Umbilical cord (tissue), 2 donors: ENCODE results near the gene ARHGAP33. TPM values are rescaled to one million over a fixed set of nuclear protein-coding genes. Genes with fewer than 3 reads are reported as not detected.

Source experiments
- DNase-seq: peaks from one replicate; pipeline ENCODE4 v3.0.0-alpha.2; 2015; ENCODE audit warnings: low spot score
- total RNA-seq: library from RNA; depleted of rRNA; stranded (reverse); fragments of >200 nt; gene quantifications from one replicate; pipeline ENCODE4 v1.2.3, GENCODE V29; 2014; ENCODE audit warnings: low replicate concordance; ENCODE audit not compliant: insufficient read depth

The ARHGAP33 gene
- total RNA-seq, result 0.96 TPM

DNA sequence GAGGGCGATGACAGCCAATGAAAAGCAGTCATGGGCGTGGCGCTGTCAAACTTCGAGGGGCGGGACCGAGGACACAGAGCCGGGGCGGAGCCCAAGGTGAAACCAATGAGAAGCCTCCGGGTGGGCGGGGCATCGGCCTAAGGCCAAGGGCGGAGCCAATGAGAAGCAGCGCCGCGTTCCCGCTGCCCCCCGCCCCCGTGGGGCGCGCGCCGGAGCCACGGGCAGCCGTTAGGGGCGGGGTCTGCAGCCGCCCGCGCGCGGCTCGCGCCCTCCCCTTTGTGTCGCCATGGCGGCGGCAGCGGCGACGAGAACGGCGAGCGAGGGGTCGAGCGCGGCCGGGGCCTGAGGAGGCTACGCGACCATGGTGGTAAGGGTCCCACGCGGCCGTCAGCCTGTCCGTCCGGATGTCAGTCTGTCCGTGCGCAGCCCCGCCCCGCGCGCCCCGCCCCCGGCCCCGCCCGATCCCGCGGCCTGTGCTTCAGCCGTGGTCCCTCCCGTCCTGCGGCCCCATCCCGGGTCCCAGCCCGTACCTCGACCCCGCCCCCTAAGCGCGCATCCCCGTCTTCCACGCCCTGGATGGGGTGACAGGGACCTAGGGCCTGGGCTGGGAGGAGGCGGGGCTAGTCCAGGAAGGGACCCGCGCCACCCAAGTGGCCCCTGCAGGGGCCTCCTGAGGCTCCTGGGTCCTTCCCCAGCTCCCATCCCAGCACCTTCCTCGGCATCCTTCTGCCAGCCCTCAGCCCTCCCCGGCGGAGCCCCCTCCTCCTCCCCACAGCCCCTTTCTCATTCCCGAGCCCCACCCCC lies at the start of gene ARHGAP33:
Gene ARHGAP33, plus strand, starts transcription at position 267 of the 804 bp plus-strand sequence. Its CDS starts 95 bp downstream, at position 362.
- peak; percentile 99 for DNase-seq

DNA sequence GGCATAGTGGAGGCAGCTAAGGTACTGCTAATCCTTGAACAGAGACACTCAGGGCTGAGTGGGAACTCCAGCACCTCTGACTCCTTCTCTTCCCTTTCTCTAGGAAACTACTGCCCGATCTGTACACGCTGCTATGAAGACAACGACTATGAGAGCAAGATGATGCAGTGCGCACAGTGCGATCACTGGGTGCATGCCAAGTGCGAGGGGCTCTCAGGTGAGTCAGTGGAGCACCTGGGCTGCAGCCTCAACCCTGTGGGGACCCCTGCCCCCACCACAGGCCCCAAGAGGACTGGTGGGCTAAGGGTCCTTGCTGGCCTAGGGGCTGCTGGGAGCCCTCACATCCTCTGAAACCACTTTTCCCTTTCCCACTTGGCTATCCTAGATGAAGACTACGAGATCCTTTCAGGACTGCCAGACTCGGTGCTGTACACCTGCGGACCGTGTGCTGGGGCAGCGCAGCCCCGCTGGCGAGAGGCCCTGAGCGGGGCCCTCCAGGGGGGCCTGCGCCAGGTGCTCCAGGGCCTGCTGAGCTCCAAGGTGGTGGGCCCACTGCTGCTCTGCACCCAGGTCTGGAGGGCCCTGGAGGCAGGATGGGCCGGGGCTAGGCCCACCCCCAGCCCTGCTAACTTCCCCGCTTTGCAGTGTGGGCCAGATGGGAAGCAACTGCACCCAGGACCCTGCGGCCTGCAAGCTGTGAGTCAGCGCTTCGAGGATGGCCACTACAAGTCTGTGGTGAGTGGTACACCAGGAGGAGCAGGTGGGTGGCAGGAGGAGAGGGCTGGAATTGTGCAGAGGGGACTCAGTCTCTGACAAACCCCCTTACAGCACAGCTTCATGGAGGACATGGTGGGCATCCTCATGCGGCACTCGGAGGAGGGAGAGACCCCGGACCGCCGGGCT lies 48.1 kb upstream of the ARHGAP33 start:
- no peak for DNase-seq

- DNase-seq, result no peak
Observed at GRCh38 chr19:35727956-35728706, 47.2 kb upstream of the ARHGAP33 start.

DNA sequence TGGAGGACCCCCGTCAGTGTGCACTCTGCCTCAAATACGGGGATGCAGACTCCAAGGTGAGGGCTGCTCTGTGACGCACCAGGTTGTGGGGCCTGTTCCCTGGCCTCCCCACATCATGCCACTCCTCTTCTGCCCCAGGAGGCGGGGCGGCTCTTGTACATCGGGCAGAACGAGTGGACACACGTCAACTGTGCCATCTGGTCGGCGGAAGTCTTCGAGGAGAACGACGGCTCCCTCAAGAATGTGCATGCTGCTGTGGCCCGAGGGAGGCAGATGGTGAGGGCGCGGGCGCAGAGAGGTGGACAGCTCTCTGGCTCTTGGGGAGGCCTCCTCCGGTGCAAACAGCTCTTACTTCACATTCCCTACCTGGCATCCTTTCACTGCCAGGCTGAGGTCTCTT lies 46.3 kb upstream of the ARHGAP33 start:
- DNase-seq, result no peak

DNA sequence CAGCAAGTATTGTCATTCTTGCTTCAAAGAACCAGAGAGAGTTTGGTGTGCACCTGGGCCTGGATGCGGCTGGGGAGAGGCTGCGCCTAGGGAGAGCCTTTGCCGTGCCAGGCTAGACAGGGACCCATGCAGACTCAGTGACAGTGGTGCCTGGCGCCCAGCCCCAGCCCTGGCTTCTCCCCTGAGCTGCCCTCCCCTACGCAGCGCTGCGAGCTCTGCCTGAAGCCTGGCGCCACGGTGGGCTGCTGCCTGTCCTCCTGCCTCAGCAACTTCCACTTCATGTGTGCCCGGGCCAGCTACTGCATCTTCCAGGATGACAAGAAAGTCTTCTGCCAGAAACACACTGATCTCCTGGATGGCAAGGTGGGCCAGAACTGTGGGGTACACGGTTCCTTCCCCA lies 45.6 kb upstream of the ARHGAP33 start:
- no peak for DNase-seq

GRCh38 chr19:35730326-35730725 lies 45.0 kb upstream of the ARHGAP33 start:
- no peak for DNase-seq

GRCh38 chr19:35731353-35731752 lies 44.0 kb upstream of the ARHGAP33 start:
- DNase-seq, result no peak

GRCh38 chr19:35731779-35732405 lies 43.5 kb upstream of the ARHGAP33 start:
- DNase-seq, result no peak

- DNase-seq, result no peak
Observed at GRCh38 chr19:35732540-35733179, 42.7 kb upstream of the ARHGAP33 start.

- DNase-seq, result no peak
Observed at GRCh38 chr19:35733180-35734125, 41.9 kb upstream of the ARHGAP33 start.

DNA sequence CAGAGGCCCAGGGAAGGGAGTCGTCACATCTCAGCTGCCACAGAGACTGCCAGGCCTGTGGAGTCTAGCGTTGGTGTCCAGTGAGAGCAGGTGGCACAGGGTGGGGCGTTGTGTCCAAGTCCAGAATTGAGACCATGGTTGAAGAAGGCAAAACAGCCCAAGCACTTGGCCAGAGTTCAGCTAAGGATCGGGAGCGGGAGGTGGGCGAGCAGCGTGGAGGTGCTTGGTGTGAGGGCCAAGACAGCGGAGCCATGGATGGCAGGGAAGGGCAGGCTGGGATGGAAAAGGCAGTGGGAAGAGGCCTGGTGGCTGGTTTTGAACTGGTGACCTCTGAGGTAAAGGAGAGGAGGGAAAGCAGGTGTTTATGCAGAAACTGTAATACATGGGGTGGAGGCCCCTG lies 41.1 kb upstream of the ARHGAP33 start:
- DNase-seq, result no peak

GRCh38 chr19:35734889-35735288 lies 40.5 kb upstream of the ARHGAP33 start:
- DNase-seq, result no peak

GRCh38 chr19:35736913-35737886 lies 38.2 kb upstream of the ARHGAP33 start:
- DNase-seq, result no peak

GRCh38 chr19:35738021-35738886 lies 37.1 kb upstream of the ARHGAP33 start:
- DNase-seq, result no peak

DNA sequence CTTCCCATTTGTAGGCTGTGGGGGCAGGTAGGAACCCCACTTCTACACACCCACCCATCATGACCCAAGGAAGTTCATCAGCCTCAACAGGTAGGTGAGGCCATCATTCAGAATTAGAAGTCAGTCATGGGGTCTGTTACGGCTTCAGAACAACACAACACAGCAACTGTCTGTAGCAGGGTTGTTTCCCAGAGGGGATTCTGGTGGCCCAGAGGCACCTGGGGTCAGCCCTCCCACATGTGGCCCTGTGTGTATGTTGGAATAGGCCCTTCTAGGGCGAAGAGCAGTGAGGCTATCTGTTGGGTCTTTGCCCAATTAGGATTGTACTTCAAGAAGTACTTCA lies 36.5 kb upstream of the ARHGAP33 start:
- no peak for DNase-seq

GRCh38 chr19:35739275-35740107 lies 35.9 kb upstream of the ARHGAP33 start:
- DNase-seq, result no peak

DNA sequence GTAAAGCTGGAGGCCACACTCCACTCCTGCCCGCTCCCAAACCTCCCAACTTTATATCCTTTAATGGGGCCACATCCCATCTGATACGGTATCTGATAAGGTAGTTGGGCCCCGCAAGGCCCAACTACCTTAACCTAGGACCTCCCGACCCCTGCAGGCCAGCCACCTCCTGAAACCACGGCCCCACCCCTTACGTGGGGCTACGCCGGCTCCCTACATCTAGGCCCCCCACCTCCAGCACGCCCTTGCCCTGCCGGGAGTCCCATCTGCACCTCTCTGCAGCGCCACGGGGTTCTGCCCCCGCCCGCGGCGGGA lies 35.3 kb upstream of the ARHGAP33 start:
- DNase-seq, result no peak
